HTR-8/SVneo (cell line): ENCODE data around the gene PDE4C.

Experiments
- DNase-seq: peaks from one replicate; pipeline ENCODE4 v3.0.0; 2011; ENCODE audit warnings: low spot score, mixed read lengths; ENCODE audit not compliant: insufficient read length
- FAIRE-seq: peaks from 2 replicates; lab custom pipeline; 2011; peaks lifted over from hg19 to GRCh38; lab: Jason Lieb, UNC

PDE4C gene

DNA sequence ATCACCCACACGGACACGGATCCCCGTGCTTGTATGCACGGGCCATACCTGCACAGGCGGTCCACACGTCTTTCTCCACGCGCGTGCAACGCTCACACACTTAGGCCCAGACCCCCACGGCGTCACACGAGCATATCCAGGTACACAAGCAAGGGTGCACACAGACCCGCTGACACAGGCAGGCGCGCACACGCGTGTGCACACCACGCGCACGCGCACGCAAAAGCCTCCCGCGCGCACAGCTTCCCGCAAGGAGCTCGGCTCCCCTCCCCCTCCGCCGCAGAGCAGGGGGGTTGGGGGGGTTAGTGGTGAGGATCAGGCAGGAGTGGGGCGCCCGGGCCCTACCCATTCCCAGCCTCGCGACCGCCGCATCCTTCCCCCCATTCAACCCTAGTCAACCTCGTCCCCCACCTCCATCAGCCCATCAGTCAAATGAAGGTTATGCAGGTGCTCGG is 22.8 kb downstream of the PDE4C start:
- FAIRE-seq (peak; percentile 81), DNase-seq (no peak)

DNA sequence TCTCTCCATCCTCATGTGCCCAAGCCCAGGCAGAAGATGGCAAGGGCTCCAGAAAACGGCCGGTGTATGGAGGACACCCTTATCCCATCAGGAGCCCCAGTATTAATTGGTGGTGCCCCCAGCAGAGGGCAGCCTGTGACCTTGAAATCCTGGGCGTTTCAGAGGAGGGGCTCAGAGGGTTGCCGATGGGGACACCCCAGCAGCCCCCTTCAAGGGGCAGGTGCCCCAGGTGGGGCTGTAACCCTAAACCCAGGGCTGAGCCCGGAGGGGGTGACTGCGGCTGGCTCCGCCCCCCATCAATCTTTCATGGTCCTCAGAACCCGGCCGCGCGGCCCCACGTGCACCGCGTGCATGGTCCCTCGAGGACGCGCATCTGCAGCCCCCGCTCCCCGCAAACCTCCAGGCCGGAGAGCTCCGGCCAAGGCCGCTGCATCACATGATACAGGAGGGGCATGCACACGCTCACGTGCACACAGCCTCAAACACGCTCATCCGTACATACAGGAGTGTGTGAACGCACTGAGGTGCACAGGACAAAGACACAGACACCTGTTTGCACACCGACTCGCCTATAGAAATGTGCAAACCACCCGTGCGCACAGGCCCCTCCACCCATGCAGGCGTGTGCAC is 23.3 kb downstream of the PDE4C start:
- DNase-seq: no peak
- no peak for FAIRE-seq

DNA sequence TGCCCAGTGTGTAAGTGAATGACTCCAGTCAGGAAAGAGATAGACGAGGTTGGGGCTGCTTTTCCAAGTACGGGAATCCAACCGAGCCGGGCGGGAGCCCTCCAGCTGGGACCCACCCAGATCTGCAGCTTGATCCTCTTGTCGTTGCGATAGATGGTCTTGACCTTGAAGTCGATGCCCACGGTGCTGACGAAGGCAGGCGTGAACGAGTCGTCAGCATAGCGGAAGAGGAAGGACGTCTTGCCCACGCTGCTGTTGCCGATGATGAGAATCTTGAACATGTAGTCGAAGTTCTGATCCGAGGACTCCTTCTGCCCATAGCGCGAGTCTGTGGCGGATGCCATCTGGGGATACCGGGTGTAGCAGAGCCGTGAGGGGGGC is 23.9 kb downstream of the PDE4C start:
- DNase-seq (no peak), FAIRE-seq (no peak)

DNA sequence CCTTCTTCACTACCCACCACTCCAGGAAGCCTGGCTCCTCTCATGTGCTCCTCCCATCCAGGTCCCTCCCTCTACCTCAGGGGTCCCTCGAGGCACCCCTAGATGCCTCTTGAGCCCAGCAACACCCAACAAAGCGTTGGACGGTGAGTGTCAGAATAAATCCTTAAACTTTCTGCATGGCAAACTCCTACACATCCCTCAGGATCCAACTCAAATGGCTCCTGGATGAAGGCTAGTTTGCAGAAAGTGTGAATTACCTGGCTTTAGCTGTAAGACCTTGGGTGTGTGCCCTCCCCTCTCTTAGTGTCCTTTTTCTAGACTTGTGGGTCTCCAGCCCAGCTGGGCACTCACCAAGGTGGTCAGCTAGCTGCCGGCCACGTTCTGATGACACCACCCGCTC is 27.9 kb downstream of the PDE4C start:
- FAIRE-seq (no peak), DNase-seq (no peak)

DNA sequence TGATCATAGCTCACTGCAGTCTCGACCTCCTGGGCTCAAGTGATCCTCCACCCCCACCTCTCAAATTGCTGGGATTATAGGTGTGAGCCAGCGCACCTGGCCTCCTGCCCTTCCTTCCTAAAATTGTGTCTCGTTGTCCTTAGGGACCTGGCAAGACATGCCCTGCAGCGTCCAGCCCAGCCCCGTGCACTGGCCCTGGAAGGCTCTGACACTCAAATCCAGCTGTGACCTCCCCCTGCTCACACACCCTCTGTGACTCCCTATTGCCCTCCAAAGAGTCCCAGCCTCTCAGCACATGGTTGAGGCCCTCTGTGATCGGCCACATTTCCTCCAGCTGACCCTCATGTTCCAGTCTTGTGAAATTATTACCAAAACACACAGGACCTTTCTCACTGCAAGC is 28.3 kb downstream of the PDE4C start:
- DNase-seq (no peak), FAIRE-seq (no peak)

DNA sequence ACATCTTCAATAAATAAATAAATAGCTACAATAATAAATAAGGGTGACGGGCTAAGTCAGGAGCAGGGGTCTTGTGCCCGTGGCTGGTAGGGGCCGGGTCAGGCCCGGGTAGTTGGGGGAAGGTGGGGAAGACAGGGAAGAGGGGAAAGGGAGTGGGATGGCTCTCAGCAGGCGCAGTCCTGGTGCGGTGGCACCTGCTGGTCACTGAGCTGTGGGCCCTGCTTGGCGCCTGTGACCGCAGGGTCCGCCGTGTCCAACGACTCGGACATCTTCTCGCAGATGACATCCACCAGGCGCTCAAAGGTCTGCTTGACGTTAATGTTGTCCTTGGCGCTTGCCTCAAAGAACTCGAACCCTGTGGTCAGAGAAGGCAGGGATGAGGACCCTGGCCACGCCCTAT is 28.9 kb downstream of the PDE4C start:
- FAIRE-seq (no peak), DNase-seq (no peak)

DNA sequence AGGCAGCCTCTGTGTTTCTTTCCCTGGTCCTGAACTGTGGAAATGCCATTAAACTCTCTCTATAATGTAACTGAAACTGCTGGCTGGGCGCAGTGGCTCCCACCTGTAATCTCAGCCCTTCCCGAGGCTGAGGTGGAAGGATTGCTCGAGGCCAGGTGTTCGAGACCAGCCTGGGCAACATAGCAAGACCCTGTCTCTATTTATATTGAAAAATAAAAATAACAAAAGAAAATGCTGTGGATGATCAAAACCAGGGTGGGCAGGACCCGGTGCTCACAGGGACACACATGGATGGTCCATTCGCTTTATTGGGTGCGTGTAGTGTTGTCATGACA is 29.8 kb downstream of the PDE4C start:
- DNase-seq (no peak), FAIRE-seq (no peak)

DNA sequence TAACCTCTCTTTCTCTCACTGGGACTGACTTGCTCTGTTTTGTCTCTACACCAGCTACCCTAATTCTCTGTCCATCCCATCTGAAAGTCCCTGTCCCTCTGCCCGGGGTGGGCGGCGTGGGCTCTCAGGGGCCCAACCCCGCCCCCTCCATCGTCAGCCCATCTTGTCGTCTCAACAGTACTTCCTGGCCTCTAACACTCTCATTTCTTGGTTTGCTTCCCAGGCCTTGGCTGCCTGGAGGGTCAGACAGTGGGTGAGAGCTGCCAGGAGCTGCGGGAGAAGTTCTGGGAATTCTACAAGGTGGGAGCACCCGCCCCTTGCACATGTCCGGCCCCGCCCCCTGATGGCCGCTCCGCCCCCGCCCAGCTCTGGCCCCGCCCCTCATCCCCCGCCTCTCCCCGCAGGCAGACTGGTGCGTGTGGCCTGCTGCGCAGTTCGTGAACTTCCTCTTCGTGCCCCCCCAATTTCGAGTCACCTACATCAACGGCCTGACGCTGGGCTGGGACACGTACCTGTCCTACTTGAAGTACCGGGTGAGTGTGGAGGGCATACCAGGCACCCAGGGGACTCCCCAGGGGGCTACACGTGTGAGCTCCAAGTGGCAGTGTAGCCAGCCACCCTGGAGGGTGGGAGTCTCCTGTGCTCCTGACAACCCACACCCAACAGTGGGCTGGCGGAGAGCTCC is 31.5 kb downstream of the PDE4C start:
- DNase-seq: no peak
- FAIRE-seq: no peak

DNA sequence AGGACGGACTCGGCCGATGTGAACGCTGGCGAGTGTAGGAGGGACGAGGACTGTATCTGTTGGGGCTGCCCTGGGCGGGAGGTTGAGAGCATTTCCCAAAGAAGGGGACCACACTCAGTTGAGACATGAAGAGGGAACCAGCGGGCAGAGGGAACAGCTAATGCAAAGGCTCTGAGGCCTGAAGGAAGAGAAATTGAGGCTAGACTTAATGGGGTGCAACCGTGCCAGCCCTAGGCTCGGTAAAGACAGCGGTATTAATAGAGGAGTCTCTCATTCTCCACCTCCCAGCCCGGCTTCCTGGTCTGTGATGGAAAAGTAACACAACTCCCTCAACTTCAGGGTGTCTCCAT is 32.1 kb downstream of the PDE4C start:
- FAIRE-seq: no peak
- no peak for DNase-seq

DNA sequence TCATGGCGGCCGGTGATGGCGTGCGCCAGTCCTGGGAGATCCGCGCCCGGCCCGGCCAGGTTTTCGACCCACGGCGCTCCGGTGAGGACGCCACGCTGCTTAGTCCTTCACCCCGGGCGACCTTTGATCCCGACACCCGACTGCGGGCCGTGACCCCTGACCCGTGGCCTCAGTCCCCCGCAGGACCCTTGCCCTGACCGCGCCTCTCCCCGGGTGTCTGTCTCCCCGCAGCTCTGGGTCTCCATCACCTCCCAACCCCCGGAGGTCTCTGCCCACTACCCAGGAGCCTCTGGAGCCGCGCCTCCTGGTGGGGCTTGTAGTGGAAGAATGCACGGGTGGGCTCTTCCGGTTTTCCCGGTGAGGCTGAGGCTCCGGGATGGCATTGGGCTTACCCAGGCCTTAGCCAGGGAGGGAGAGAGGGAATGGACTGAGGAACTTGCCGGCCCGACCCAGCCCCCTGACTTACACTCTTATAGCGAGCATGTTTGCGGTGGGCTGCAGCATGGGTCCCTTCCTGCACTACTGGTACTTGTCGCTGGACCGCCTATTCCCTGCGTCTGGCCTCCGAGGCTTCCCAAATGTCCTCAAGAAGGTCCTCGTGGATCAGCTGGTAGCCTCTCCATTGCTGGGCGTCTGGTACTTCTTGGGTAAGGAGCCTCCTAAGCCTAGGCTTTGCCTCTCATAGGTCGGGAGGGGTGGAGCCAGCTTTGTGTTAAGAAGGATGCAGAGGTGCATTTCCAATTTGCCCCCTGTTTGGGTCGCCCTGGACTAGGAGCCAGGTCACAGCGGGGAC is 32.7 kb downstream of the PDE4C start:
- no peak for DNase-seq
- FAIRE-seq: no peak

DNA sequence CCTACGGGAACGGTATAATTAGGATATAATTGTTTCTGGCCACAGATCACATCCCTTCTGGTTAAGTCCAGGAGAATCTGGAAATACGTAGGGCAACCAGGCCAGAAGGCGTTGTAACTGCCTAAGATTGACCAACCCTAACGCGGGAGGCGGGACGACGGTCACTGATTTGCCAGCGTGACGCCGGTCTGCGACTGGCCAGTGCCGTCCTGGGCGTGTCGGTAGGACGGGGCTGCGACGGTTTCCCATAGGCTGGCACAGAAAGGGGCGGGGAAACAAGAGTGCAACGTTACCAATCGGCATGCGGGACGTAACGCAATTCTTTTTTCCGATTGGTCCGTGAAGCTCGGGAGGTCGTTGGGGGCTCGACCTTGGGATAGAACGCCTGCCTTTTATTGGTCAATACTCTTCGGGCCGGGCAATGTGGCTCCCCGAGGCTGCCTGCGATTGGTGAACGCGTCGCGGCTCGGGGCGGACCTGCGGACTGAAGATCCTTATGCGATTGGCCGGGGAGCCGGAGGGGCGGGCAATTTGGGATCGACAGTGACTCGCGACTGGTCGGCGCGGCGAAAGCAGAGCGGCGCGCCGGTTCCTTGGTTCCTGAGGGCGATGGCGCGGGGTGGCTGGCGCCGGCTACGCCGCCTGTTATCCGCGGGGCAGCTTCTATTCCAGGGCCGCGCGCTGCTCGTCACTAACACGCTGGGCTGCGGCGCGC is 33.4 kb downstream of the PDE4C start, which contains the start of gene MPV17L2:
TSS of gene MPV17L2 (plus strand) at position 546 of the 715 bp plus-strand sequence. CDS start at position 610, 64 bp downstream.
- DNase-seq (peak; percentile 99), FAIRE-seq (peak; percentile 99)

DNA sequence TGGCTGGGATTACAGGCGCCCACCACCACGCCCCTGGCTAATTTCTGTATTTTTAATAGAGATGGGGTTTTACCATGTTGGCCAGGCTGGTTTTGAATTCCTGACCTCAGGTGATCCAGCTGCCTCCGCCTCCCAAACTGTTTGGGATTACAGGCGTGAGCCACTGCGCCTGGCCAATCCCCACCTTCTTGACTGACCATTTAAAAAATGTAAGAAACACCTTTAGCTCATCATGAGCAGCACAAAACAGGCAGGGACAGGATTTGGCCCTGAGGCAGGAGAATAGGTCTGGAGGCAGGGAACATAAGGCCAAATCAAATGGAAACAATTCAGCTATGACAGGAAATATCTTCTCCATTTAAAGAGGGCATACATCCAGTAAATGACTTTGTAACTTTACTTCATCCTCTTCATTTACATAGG is 34.6 kb downstream of the PDE4C start:
- DNase-seq: no peak
- no peak for FAIRE-seq

DNA sequence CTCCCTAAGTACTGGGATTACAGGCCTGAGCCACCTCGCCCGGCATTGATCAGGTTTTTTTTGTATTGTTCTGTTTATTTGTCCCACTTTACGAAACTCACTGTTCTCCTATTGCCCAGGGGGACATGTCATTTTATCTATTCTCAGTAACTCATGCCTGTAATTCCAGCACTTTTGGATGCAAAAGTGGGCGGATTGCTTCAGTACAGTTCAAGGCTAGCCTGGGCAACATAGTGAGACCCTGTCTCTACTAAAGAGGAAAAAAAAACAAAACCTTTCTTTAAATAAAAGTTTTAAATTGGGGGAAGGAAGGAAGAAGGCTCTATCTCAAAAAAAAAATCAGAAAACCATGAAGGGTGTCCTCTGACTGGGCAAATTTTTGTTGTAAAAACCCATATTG is 36.0 kb downstream of the PDE4C start:
- DNase-seq (no peak), FAIRE-seq (no peak)

DNA sequence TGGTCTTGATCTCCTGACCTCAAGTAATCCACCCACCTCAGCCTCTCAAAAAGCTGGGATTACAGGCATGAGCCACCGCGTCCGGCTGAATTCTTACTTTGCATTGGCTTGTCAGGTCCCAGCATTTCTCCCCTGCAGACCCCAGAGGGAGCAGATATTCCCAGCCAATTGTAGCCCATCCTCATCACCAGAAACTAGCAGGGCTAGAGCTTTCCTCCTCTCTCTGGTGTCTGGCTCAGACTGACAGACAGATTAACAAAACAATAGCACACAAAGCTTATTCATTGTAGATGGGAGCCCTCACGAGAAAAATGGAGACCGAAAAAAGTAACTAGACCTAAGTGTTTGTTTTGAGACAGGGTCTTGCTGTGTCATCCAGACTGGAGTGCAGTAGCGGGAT is 40.7 kb downstream of the PDE4C start:
- no peak for FAIRE-seq
- DNase-seq: no peak

DNA sequence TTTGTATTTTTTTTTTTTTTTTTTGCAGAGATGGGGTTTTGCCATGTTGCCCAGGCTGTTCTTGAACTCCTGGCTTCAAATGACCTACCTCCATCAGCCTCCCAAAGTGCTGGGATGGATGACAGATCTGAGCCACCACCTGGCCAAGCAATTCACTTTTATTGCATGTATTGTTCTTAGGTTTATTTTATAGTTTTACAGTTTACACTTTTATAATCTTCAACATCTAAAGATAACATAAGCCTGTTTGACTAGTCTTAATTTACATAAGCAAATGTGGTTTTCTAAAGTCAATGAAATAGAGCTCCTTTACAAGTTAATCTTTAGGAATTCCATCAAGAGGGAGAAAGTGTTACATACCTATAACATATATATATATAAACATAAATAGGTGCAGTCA is 42.7 kb downstream of the PDE4C start:
- FAIRE-seq: no peak
- DNase-seq: no peak

DNA sequence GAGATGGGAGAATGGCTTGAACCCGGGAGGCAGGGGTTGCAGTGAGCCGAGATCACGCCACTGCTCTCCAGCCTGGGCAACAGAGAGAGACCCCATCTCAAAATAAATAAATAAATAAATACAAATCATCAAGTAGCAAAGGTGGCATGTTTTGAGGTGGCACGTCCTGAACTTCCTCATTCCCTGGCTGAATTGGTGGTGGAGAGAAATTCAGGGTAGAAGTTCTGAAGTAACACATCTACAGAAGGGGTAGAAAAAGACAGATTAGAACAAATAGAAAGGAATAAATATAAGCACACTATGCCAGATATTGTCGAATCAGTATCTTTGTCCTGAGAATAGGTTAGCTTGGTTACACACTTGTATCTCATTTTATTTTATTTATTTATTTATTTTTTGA is 46.3 kb downstream of the PDE4C start:
- no peak for DNase-seq
- no peak for FAIRE-seq

DNA sequence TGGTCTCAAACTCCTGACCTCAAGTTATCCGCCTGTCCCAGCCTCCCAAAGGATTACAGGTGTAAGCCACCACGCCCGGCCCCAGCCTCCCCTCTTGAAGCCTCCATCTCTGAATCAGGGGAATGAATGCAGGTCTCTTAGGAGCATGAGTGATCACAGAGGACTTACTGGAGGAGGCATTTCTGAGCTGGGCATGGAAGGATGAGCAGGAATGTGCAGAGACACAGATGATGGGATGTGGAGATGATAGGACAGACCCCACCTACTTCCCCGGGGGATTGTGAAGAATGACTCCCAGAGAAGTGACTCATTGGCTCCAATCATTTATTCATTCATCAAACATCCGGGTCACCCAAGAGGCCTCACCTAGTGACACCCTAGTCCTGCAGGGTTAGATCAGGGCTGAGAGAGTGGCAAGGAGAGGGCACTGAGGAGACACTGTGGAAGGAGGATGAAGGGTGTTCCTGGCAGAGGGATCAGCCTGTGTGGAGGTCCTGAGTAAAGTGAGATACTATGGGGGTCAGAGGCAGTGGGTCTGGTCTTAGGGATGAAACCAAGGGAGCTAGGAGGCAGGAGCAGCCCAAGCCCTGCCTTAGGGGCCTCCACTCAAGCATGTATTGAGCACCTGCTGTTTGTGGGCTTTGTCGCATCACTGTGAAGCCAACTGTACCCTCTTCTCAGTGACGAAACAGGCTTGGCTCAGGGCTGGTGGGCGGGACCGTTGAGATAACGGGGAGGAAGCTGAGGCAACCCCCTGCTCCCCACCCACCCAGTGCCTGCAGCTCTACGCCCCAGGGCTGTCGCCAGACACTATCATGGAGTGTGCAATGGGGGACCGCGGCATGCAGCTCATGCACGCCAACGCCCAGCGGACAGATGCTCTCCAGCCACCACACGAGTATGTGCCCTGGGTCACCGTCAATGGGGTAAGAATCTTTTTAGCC is 49.6 kb downstream of the PDE4C start:
- DNase-seq (no peak), FAIRE-seq (no peak)

DNA sequence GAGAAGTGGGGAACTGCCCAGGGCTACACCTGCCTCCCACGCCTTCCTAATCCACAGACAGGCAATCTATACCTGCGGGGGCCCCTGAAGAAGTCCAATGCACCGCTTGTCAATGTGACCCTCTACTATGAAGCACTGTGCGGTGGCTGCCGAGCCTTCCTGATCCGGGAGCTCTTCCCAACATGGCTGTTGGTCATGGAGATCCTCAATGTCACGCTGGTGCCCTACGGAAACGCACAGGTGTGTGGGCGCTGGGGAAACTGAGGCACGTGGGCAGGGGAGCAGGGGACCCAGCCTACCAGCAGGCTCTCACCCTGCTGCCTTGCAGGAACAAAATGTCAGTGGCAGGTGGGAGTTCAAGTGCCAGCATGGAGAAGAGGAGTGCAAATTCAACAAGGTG is 51.3 kb downstream of the PDE4C start:
- FAIRE-seq: no peak
- DNase-seq: no peak
